Caki2 (cell line): ENCODE results near the gene KCNC1. TPM values are rescaled to one million over a fixed set of nuclear protein-coding genes. Genes with fewer than 3 reads are reported as not detected.

Experiments
- DNase-seq: peaks from one replicate; pipeline ENCODE4 v3.0.0-alpha.2; 2015; ENCODE audit warnings: low read depth
- in situ Hi-C: cut with HindIII; loops from 2 replicates; pipeline ENCODE4 v1.10.0; 2016; ENCODE audit warnings: low sequenced_read_pairs, low pct_unique_long_range_greater_than_20kb, mixed read lengths
- total RNA-seq: library from RNA; depleted of rRNA; stranded (reverse); fragments of >200 nt; shearing (Covaris generic); gene quantifications from 2 replicates; pipeline ENCODE4 v1.2.3, GENCODE V29; 2014; ENCODE audit warnings: low replicate concordance

The KCNC1 gene
- total RNA-seq, 1 experiment from 2014 or later, result 0.68 TPM

- in situ Hi-C loops, result no loop called here
- no peak for DNase-seq
Observed at GRCh38 chr11:17747131-17747955, 12.8 kb downstream of the KCNC1 start.

GRCh38 chr11:17748044-17748443, 13.5 kb downstream of the KCNC1 start:
- DNase-seq, result no peak
- in situ Hi-C loops, result no loop called here

GRCh38 chr11:17748761-17749721, 14.5 kb downstream of the KCNC1 start:
- DNase-seq, result no peak
- in situ Hi-C loops, result no loop called here

- DNase-seq, result no peak
- in situ Hi-C loops, result no loop called here
Observed at GRCh38 chr11:17750013-17750800, 15.6 kb downstream of the KCNC1 start.

- no peak for DNase-seq
- in situ Hi-C loops, result no loop called here
Observed at GRCh38 chr11:17750801-17751165, 16.2 kb downstream of the KCNC1 start.

- in situ Hi-C loops, result no loop called here
- no peak for DNase-seq
Observed at GRCh38 chr11:17751558-17751957, 17.0 kb downstream of the KCNC1 start.

GRCh38 chr11:17752144-17752543, 17.6 kb downstream of the KCNC1 start:
- in situ Hi-C loops, result no loop called here
- no peak for DNase-seq

- in situ Hi-C loops, result no loop called here
- no peak for DNase-seq
Observed at GRCh38 chr11:17753153-17753552, 18.6 kb downstream of the KCNC1 start.

- no peak for DNase-seq
- in situ Hi-C loops, result no loop called here
Observed at GRCh38 chr11:17753641-17754040, 19.1 kb downstream of the KCNC1 start.

GRCh38 chr11:17755891-17756290, 21.3 kb downstream of the KCNC1 start:
- DNase-seq, result no peak
- in situ Hi-C loops, result no loop called here

GRCh38 chr11:17760102-17761029, 25.8 kb downstream of the KCNC1 start:
- in situ Hi-C loops, result no loop called here

GRCh38 chr11:17762309-17762974, 27.9 kb downstream of the KCNC1 start:
- DNase-seq, result no peak
- in situ Hi-C loops, result no loop called here

More at GRCh38 chr11:17760102-17761029, 25.8 kb downstream of the KCNC1 start:
- no peak for DNase-seq

- DNase-seq, result no peak
- in situ Hi-C loops, result no loop called here
Observed at GRCh38 chr11:17763244-17763643, 28.7 kb downstream of the KCNC1 start.

GRCh38 chr11:17763703-17764102, 29.1 kb downstream of the KCNC1 start:
- no peak for DNase-seq
- in situ Hi-C loops, result no loop called here

- in situ Hi-C loops, result no loop called here
- no peak for DNase-seq
Observed at GRCh38 chr11:17764446-17765218, 30.1 kb downstream of the KCNC1 start.

GRCh38 chr11:17765356-17766072, 30.9 kb downstream of the KCNC1 start:
- no peak for DNase-seq
- in situ Hi-C loops, result no loop called here
